T1000 (cell line): ENCODE measurements around the gene WSB1.

Source experiments
- DNase-seq: peaks from one replicate; lab custom pipeline; 2025; ENCODE audit warnings: mixed read lengths; lab: John Stamatoyannopoulos, UW

WSB1 gene

DNA sequence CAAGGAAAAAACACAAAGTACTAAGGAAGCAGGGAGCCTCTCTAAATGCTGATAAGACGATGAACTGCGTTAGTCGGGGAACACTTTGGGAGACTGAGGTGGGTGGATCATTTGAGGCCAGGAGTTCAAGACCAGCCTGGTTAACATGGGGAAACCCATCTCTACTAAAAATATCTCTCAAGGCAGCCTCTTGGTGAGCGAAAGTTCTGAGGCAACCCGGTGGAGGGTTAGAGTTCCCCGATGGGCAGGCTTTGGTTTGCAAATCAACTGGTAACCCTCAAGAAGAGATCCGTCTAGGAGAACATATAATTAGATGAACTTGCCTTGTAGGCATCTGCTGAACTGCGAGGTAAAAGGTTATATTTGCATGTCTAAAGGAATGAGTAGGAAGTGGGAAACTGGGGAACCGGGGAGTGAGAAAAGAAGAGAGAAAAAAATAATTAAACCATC is 44.6 kb downstream of the WSB1 start:
- DNase-seq: no peak

DNA sequence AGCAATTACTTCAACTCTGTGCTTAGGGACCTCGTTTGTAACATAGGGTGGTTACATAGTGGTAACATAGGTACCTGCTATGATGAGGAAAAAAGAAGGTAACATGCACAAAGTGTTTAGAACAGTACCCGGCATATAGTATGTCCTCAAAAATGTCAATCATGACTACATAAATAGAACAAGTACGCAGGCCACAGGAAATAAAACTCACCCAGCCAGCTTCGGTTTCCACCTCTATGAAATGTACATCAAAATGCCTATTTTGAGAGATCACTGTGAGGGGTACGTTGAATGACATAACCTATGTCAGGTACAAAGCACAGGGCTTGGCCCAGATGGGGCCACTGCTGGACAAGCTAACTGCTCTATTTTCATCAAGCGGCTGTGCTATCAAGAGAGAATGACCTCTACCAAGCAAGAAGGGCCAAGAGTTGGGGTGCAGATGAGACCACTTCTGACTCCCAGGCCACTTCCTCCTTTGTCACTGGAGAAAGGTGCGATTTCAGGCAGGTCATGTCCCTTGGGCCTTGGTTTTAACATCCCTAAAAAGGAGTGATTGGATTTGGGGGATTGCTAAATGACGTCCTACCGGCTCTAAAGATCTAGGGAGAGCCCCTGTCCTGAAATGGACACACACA is 45.4 kb downstream of the WSB1 start:
- DNase-seq: no peak

DNA sequence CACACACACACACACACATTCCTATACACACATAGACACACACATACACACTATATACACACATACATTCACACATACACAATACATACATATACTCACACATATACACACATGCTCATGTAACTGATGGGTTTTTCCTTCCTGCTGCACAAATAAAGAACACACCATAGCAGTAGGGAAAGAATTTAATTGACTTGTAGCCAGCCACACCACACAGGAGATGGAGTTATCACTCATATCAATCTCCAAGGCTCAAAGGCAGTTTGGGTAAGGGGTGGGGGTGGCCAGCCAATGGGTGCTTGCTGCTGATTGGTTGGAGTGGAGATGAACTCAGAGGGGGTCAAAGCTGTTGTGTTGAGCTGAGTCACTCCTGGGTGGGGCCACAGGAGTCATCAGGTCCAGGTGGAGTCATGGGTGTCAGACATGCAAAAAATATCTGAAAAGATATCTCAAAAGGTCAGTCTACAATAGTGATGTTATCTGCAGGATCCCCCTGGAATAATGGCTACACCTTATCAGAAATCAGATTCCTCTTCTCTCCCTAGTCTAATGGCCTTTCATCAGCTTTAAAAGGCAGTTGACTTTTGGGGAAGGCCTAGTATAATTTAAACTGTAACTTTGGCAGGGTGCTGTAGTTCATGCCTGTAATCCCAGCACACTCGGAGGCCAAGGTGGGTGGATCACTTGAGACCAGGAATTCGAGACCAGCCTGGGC is 46.1 kb downstream of the WSB1 start:
- DNase-seq: peak; percentile 36

DNA sequence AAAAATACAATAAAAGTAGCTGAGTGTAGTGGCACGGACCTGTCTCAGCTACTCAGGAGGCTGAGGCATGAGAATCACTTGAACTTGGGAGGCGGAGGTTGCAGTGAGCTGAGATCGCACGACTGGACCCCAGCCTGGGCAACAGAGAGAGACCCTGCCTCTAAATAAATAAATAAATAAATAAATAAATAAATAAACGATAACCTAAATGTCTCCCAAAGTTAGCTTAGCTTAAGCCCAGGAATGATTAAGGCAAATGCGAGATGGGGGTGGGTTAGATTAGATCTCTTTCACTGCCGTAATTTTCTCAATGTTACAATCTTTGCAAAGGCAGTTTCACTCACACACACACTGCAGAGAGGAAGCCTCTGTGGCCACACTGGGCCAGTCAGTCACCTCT is 46.7 kb downstream of the WSB1 start:
- DNase-seq: no peak

DNA sequence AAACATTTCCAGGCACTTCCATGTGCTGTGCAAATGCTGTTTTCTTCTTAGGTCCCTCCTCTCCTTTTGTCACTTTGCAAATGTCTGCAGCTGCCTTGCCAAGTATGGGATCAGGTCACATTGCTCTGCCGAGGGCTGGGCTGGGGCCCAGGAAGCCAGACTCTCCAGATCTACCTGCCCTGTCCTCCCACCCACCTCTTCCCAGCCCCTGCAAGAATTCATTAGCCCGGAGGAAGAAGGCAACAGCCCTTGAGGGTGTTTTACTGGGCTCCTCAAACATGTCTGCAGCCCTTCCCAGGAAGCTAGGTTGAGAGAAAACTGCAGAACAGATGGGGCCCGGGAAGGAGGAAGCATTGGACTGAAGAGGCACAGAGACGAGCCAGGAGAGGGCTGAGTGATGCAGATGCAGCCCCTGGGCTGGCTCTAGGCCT is 47.1 kb downstream of the WSB1 start:
- DNase-seq: no peak

DNA sequence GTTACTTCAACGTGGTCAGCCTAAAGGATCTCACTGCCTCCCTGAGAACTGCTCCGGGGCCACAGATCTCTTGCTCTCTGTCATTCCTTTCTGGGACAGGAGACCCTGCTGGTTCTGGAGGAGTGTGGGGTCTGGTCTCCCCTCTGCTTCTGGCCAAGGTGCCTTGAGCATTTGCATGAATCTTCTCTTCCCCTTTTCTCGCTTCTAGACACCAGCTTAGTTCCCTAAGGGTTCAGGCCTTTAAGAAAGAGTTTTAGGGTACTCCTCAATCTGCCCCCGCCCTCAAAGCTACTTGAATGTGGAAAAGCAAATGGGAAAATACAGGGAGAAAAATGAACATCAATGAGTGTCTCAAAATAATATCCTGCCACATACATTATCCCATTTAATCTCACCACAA is 48.1 kb downstream of the WSB1 start:
- no peak for DNase-seq

DNA sequence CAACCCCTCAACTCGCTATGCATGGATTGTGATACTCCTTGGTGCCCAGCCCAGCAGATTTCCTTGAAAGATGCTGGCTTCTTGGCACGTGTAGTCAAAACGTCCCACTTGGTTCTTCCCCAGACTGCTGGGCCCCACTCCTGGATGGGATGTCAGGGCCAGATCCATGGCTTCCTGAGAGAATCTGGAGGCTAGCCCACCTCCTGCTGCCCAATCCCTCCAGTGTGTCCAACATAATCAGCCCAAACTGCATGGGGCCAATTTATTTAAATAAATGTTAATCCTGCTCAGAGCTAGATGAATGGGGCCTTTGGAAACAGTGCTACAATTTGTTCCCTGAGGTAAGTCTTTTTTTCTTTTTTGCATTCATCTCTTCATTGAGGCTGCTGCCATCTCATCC is 49.4 kb downstream of the WSB1 start:
- no peak for DNase-seq

DNA sequence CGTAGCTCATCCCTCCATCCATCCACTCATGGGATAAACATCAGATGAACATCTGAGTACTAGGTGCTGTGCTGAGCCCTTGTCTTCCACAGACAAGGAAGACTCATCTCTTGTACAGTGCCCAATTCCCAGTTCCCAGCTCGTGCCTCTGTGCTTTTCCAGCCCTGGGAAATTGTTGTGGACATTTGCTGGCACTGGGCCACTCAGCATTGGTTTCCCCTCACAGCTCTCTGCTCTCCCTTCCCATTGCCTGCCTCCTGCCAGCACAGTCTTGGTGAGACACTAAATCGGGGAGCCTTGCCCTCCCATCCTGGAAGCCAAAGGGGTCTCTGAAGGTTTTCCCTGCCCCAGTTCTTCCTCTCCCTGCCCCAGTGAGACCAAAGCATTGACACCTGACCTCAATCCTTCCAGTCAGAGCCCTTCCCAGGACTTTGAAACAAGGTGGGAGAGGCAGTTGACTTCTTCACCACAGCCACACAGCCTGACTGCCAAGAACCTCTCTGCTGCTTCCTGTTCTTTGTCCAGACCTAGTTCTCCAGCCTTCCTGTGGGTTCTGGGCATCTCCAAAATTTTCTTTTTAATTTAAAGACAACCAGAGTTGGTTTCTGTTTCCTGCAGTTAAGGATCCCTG is 50.2 kb downstream of the WSB1 start:
- DNase-seq: no peak

DNA sequence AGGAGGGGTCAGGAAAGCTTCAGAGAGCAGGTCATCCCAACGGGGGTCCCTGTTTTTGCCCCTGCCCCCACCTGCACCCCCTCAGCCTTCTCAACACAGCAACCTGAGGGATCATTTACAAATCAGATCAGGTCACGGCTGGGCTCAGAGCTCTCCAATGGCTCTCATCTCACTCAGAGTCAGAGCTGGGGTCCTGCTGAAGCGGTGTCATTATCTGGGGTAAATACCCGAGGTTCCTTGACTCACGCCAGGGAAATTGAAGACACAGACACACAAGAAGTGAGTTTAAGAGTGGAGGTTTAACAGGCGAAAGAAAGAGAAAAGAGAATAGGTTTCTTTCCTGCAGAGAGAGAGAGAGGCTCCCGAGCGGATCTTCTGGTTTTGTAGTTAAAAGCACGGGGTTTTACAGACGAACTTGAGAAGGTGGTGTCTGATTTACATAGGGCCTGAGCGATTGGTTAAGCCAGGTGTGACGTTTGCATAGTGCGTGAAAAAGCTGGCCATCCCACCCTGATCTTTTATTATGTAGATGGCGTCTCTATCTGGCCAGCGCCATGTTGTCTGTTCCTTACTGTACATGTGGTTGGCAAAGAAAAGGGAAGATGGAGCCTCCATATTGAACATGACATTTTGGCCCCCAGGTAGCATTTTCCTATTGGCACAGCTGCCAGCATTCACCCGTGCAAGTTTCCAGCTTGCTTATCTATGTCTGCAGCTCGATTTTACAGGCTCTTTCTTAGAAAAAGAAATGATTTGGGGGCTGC is 51.4 kb downstream of the WSB1 start:
- DNase-seq: no peak

DNA sequence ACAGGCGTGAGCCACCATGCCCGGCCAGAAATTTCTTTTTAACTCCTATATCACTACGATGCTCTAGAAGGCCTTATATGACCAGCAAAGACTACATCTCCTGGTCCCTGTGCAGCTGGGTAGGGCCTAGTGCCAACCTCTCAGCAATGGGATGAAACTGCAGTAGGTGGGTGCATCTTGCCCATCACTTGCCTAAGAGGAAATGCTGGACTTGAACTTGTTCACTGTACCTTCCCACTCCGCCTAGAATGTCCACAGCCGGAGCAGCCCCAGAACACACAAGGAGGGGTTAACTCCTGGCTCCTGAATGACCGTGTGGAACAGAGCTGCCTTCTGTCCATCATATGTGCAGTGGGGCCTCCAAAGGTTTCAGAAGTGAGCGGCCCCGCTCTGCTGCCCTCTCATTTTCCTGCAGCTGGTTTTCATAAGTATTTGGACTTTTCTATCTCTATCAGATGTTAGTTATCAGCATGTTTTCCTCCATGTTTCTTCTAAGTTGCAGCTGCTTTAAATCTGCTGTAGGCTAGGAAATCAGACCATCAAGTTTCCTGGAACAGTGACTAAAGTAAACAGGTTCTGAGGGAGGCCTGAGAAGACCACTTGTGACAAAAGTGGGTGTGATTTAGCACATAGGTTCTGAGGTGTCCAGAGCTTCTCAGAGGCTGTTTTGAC is 52.5 kb downstream of the WSB1 start:
- no peak for DNase-seq

DNA sequence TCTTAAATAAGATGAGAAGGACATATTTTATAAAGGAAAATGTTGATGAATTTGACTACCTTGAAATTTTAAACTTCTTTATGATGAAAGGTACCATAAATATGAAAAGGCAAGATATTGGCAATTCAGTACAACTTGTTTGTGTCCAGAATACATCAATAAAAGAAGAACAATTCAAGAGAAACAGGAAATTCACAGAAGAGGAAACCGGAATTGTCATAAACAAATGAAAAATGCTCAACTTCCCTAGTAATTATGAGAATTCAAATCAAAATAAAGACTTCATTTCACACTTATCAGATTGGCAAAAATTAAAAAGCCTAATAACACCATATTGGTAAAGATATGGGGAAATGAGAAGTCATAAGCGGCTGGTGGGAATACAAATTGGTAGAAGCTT is 54.3 kb downstream of the WSB1 start:
- DNase-seq: no peak

DNA sequence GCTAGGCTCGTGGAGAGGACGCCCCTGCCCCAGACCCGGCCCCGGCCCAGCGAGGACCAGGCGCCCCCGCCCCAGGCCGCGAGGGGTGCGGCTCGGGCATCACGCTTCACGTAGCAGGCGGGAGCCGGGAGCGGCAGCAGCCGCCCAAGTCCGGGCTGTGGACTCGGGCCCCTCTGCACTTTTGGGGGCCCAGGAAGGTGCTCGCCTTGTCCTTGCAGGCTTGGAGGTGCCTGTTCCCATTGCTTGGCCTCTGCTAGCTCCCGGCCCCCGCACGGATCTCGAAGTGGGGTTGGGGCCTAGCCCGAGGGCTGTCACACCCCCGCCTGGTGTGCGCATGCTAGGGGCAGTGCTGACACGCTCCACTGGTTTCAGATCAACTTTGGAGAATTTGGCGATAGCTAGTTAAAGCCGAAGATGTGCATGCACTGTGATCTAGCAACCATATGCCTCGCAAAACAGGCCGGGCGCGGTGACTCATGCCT is 55.7 kb downstream of the WSB1 start:
- no peak for DNase-seq

DNA sequence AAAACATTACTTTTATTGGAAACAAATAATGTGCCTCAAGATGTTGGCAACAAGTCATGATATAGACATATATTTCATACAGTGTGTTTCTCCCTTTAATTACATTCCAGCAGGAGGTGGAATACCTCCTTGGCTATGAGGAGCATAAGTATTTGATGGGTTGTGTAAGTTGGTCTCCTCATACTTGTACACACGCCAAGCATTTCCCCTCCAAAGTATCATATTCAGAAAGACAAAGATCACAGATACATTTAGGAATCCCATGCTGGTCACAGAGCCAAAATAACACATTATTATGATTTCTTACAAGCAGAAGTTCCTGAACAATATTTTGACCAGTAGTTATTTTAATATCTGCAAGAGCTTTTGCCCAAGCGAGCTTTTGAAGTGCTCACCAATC is 57.8 kb downstream of the WSB1 start:
- no peak for DNase-seq

DNA sequence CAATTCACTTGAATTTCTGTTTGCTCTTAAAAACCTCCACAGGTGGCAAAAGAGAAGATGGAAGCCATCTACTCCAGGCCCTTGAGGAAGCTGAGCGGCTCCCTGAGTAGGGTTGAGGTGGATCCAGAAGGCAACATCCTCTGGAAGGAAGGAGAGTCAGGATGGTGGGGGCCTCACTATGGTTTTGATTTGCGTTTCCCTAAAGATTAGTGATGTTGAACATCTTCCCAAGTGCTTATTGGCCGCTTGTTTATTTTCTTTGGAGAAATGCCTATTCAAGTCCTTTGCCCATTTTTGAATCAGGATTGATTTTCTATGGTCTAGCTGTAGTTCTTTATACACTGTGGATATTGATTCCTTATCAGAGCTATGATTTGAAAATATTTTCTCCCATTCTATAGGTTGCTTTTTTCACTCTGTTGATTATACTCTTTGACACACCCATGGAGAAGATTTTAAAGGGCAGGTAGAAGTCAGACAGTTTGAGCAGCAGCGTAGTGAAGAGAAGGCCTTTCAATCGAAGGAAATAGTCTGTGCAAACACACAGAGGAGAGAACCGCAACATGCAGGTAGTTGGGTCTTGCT is 58.6 kb downstream of the WSB1 start:
- DNase-seq: no peak

DNA sequence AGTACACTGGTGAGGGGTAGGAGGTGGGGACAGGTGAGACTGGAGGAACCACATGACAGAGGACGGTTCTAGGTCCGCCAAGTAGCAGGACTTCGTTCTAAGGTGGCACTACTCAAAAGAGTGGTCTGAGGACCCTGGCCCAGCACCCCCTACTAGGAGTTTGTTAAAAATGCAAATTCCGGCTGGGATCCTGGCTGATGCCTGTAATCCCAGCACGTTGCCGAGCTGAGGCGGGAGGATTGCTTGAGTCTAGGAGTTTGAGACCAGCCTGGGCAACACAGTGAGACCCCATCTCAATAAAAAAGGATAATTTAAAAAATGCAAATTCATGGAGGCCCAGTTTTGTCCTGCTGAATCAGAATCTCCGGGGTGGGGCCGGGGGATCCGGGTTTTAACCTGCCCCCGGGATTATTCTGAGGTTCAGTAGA is 59.1 kb downstream of the WSB1 start:
- DNase-seq: no peak

DNA sequence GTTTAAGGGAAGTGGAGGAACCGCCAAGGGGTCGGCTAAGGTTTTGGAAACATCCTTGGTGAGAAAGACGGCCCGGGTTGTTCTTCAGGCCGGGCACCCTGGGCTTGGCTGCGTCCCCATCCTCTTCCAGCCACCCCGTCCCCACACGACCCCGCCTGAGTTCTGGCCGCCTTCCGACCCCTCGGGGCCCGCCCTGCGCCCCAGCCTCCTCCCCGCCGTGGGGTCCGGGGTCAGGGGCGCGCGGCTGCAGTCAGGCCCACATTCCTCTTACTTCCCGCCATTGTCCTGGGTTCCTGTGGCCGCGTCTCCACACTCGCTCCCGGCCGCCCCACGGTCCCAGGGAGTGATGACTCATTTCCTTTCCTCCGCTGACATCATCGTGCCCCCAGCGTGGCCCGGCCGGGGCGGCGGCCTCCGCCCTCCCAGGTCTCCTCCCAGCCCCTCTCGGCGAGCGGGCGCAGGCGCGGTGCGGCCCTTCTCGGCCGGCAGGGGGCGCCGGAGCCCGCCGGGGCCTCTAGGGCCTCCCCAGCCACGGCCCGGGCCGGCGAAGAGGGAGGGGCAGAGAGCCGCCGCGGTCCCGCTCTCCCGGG is 59.6 kb downstream of the WSB1 start:
- DNase-seq: peak; percentile 98

DNA sequence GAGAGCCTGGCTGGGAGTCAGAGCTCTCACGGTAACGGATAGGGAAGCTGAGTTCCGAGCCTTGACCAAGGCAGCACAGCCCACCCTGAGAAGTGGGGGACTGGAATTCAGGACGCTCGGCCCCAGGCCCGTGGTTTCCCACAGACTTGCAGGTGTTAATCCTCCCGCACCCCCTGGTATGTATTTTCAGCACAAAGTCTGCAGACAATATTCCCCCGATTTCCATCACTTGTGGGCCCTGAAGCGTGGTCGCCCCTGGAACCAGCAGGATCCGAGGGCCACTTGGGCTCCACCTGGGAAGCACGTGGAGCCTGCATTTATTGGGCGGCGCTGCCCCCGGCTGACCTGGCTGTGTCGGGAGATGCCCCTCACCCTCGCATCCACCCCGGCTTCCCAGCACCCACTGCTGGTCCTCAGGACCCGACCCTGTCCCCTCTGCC is 60.2 kb downstream of the WSB1 start:
- DNase-seq: no peak

DNA sequence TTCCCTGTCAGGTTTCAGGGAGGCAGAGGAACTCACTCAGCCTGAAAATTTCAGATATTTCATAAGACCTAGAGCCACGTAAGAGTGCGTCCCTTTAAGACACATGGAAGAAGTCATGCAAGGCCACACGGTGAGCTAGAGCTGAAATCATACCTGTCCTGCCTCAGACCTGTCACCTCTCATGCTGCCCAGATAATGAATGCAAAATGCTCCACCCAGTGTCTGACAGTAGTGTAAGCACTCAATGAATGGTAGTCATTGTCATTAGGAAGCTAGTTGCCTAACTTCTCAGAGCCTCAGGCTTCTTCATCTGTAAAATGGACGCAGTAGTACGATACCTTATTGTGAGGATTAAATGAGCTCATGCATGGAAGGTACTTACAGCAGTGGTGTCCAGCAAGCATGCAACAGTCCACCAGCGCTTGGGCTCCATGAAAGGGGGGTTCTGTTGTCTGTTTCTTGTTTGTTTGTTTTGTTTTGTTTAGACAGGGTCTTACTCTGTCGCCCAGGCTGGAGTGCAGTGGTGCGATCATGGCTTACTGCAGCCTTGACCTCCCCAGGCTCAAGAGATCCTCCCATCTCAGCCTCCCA is 60.7 kb downstream of the WSB1 start:
- no peak for DNase-seq

DNA sequence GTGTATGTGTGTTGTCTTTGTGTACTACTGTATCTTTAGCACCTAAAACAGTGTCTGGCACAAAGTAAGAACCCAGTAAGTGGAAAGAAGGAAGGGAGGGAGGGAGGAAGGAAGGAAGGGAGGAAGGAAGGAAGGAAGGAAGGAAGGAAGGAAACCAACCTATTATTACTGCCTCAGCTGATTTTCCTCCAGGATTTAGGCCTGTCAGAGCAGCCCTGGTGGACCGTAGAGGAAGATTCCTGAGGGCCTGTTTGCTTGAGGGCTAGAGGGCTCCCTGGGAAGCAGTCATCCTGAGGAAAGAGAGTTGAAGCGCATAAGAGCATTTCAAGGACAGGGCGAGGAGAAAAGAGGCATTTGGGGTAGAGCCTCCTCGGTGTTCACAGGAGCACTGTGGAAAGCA is 61.5 kb downstream of the WSB1 start:
- no peak for DNase-seq

DNA sequence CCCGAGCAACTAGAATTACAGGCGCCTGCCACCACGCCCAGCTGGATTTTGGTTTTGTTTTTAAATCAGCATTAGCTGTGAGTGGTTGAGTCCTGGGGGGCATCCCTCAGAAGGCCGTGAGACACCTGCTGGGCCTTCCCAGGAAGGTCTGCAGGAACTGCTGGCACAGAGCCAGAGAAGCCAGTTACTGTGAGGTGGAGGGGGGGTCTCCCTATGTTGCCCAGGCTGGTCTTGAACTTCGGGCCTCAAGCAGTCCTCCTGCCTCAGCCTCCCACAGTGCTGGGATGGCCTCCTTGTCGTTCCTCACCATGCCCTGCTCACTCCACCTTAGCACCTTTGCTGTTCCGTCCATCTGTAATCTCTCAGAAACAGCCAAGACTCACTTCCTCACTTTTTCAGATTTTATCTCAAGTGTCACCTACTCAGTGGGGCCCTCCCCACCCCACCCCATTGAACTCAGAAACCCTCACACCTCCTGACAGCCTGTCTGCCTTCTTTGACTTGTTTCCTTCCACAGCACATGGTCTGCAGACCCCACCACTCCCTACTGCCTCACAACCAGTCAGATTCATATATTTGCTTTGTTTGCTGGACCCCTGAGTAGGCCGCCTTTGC is 62.3 kb downstream of the WSB1 start:
- DNase-seq: no peak
